Limb (tissue), 2 donors: ENCODE data around the gene RPP30.
"Not testable (repeated sequence)": the region's sequence is repeated elsewhere in the genome, so short reads cannot be mapped to it uniquely, and the experiment has no call there.

ENCODE experiments used
- DNase-seq, 2 donors: peaks; one replicate each; pipeline ENCODE4 v3.0.0-alpha.2; 2016; ENCODE audit errors: extremely low spot score in 2 of 2

The RPP30 gene

GRCh38 chr10:90871279-90871765 lies 452 bp upstream of the RPP30 start:
- DNase-seq, result peak; percentile 69 to 79

DNA sequence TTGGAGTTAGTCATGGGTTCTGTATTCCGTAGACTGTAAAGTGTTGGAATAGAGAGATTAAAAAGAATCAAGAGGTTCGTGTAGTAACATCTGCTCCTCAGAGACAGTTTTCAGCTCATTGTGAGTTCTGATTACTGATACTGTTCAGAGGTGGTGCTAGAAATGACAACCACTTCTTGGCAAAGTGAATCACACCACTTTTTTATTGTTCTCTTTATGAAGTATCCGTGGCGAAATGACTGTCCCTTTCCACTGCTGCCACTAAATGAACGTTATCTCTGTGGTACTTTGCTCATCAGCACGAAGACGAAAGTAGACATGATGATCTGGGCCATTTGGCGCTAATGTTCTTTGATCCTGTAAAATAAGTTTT lies 860 bp downstream of the RPP30 start:
- no peak for DNase-seq

DNA sequence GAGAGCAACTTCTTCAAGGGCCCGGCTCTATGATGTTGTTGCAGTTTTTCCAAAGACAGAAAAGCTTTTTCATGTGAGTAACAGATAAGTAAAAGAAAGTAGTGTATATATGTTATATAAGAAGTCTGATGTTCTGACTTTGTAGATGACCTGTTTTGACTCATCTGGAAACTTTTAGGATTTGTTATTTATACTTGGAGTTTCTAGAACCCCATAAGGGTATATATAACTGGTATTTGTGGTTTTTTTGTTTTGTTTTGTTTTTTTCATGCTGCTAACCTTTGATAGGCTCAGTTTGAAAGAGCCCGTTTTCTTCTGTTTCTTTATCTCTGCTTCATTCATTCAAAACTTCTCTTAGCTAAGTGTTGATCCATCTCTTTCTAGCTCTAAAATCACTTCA lies 7.3 kb downstream of the RPP30 start:
- no peak for DNase-seq

GRCh38 chr10:90880059-90880719 lies 8.4 kb downstream of the RPP30 start:
- peak in 1 of 2 donors; percentile 51 for DNase-seq

GRCh38 chr10:90884431-90884830 lies 12.7 kb downstream of the RPP30 start:
- DNase-seq, result peak in 1 of 2 donors; percentile 44

DNA sequence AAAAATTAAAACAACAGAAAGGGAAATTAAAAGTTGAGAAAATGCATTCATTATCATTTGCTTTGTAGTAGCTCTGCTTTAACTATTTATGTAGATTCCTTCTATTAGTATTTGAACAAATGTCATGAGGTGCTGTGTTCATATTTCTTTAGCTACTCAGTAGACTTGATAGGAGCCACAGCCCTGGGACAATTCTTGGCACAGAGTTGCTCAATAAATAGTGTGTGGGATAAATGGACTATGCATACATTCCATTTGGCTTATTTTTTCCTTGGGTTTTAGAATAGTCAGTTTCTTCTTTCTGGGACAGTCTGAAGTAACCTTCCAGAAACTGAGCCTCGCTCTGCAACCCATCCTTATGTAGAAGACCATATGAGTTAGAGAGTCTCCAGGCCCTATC lies 13.4 kb downstream of the RPP30 start:
- DNase-seq, result no peak

GRCh38 chr10:90887555-90887954 lies 15.8 kb downstream of the RPP30 start:
- DNase-seq, result no peak

DNA sequence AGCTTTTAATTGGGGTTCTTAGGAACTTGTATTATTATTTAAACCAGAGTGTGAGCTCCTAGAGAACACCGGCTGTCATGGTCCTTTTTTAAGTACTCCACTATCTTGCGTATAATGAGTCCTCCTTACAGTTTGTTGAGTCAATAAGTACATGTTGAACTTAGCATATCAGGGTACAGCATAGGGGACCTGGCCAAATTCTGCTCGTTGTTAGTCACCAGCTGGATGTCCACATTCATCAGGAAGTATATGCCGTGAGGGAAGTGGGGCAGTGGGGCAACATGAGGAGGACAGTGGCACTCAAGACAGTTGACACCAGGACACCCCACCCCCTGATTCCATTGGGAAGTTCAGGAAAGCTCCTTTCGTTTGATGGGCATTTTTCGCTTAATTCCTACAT lies 16.6 kb downstream of the RPP30 start:
- DNase-seq, result no peak

DNA sequence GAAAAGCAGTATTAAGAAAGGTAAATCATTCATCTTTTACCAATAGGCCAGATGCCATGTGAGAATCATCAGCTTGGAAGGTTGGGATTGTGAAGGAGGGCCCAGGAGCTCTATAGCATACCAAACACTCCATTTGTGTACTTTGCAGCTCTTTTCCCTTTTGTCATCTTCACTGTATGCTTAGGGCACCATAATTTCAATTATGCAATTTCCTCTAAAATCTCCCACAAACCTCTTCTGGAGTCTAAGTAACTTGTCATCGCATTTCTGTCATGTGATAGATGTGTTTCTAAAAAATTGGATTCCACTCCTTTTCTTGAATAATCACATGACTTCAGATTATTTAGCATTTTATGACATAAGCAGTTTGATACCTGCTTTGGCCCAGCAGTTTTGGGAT lies 17.9 kb downstream of the RPP30 start:
- no peak for DNase-seq

DNA sequence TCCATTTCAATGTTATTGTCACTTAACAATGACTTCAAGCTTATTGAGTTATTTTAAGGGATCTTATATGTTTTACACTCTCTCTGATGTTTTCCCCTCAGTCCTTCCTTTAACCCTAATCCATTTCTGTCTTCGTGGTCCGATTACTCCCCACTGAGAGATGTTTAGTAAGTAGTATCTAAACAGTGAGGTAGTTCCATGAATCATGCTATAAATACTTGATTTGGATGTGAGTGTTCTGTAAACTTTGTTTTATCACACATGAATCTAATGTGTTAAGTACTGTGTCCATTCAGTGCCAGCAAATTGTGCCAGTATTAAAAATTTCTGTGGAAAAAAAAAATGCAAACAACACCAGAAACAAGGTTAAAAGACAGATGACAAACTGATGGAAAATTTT lies 18.6 kb downstream of the RPP30 start:
- DNase-seq, result no peak

DNA sequence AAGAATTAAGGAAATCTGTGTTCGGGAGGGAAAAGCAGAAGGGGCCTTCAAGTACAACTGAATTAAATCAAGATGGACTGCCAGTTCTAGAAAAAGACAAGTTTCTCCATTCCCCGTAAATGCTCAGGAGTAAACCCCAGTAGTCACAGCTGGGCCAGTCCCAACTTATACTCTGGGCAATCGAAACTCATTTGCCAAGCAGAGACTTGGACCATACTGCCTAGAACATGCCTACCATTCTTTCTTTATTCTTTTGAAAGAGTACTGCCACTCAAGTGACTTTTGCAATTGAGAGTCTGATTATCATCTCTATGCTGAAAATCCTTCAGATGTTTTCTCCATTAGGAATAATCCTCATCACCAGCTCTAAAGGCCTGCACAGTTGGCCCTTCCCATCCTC lies 21.4 kb downstream of the RPP30 start:
- DNase-seq, result no peak

DNA sequence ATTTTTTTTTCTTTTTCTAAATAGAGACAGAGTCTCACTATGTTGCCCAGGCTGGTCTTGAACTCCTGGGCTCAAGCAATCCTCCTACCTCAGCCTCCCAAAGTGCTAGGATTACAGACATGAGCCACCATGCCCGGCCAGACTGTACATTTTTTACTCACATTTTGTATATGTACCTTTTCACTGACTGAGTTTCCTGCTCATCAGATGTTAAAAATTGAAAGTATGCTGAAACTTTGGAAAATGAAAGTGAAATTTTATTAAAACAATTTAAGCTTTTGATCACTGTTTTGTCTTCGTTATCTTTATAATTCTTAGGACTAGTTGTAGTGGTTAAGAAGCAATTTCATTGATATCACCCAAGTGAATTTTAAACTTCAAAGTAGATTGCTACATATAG lies 25.1 kb downstream of the RPP30 start:
- not testable (repeated sequence) for DNase-seq

- no peak for DNase-seq
These were observed 34.2 kb downstream of the RPP30 start for GRCh38 chr10:90905925-90906324.

- no peak for DNase-seq
These were observed 34.8 kb downstream of the RPP30 start for GRCh38 chr10:90906596-90906995.

GRCh38 chr10:90911133-90912051 lies 39.6 kb downstream of the RPP30 start:
- DNase-seq, result peak; percentile 71 to 78

DNA sequence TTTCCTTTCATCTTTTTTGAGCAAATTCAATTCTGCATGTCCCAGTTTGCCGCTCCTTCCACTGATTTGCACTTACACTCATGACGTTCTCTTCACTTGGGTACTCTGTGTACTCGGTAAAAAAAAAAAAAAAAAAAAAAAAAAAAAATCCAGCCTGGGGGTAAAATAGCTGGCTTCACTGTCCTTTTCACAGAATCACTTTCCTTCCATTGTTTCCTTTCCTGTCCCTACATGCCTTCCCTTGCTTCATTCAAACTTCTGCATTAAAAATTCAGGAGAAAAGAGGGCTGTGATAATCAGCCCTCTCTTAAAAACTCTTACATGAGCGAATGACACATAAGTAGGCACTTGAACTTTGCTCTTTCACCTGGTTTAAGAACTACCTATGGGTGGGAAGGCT lies 40.4 kb downstream of the RPP30 start:
- no peak for DNase-seq

DNA sequence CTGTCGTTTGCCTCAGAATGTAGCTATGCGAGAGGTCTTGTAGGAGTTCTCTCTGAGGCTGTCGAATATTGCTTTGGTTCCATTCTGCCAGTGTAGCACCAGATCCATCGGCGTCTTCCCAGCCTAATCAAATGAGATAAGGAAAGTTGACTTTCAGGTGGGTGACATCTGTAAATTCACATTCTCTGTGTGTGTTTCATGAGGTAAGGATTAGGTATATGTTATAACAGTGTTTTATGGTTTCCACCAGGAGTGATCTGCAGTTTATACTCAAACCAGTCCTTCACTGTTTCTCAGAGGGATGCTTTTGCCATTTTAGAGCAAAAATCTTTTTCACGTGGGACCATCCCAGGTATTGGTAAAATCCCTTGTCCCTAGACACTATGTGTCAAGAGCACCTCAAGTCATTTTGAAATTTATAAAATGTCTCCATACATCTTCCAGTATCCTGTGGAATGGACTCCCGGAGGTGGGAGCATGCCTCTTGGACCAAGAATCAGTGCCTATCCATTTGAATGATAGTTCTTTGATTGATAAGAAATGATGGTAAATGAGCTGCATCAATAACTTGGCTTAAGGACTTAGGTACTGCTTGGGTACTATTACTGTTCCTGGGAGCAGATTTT lies 41.2 kb downstream of the RPP30 start:
- no peak for DNase-seq

DNA sequence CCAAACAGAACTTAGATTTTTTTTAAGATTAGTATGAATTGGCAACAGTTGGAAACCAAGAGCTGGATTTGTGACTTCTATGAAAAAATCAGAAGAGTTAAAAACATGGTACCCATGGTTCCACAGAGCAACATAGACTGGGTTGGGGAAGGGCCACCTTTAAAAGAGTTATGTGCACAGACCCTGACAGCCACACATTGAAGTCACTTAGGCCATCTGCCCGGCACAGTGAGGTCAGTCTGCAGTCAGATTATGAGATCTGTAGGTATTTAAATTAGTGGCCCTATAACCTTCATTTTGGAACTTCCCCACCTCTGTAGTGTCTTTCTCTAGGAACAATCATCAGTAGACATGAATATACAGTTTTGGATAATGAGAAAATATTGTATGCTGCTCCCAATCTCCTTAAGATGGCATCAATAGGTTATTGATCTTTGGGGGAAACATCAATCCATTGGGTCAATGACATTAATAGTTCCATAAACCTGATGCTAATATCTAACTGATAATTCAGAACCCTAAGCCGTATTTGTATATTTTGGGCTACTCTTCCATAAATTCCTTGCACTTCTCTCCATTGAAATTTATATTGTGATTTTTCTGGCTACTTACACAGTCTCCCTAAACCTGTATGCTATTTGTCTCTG lies 42.1 kb downstream of the RPP30 start:
- DNase-seq, result no peak

GRCh38 chr10:90914992-90915765 lies 43.4 kb downstream of the RPP30 start:
- no peak for DNase-seq

DNA sequence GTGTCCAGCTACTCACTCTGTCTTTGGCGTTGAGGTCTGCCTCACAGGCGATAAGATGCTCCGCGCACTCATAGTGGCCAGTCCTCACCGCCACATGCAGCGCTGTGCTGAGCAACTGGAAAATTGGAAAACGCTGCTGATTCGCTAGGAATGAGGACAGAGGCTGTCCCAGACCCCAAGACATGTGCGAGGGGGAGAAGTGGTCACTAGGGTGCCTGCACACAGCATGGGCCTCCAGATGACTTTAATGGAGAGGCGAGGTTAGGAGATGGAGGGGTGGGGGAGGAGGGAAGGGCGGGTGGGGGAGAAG lies 43.9 kb downstream of the RPP30 start:
- DNase-seq, result no peak
